GM10266 (cell line): Measurements from ENCODE around the gene TPCN2.
"Not testable (repeated sequence)": the region's sequence is repeated elsewhere in the genome, so short reads cannot be mapped to it uniquely, and the experiment has no call there.

Source experiments
- DNase-seq: peaks from one replicate; pipeline ENCODE4 v3.0.0; 2012; ENCODE audit errors: extremely low spot score
- TF ChIP-seq, protein P1 (sequence below): IDR thresholded peaks from 2 replicates; pipeline ENCODE4 v1.5.1; 2012; ENCODE audit warnings: mild to moderate bottlenecking, low read depth; ENCODE audit not compliant: control insufficient read depth, insufficient read depth; ENCODE audit errors: missing control alignments

The TPCN2 gene

DNA sequence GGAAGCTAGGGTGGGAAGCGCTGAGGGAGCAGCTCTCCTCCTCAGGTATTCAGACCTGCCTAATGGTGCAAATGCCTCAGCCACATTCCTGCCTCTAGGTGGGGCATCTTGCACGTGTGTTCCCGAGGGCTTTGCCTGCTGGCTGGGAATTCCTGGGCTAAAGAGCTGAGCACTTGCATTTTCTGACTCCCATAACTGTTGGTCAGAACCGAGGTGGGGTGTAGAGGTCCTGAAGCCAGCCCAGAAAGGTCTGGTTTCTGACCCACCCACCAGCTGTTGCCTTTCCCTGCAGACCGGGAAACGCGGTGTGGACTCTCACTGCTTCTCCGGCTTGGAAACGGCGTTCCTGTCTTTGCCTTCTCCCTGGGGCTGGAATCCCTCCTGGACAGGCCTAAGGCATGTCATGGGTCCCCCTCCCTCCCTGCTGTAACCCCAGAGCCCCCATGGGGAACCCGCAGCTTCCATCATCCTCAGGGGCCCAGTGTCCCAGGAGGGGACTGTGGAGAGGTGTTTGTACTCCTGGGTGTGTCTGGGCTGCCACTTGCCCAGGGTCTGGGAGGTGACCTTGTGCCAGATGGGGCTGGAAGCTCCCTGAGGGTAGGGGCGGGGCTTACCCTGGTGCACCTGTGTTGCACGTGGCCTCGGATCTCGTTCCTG lies 83.0 kb downstream of the TPCN2 start:
- TF ChIP-seq, protein P1, sequence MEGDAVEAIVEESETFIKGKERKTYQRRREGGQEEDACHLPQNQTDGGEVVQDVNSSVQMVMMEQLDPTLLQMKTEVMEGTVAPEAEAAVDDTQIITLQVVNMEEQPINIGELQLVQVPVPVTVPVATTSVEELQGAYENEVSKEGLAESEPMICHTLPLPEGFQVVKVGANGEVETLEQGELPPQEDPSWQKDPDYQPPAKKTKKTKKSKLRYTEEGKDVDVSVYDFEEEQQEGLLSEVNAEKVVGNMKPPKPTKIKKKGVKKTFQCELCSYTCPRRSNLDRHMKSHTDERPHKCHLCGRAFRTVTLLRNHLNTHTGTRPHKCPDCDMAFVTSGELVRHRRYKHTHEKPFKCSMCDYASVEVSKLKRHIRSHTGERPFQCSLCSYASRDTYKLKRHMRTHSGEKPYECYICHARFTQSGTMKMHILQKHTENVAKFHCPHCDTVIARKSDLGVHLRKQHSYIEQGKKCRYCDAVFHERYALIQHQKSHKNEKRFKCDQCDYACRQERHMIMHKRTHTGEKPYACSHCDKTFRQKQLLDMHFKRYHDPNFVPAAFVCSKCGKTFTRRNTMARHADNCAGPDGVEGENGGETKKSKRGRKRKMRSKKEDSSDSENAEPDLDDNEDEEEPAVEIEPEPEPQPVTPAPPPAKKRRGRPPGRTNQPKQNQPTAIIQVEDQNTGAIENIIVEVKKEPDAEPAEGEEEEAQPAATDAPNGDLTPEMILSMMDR: peak; percentile 64
- DNase-seq: peak; percentile 56

DNA sequence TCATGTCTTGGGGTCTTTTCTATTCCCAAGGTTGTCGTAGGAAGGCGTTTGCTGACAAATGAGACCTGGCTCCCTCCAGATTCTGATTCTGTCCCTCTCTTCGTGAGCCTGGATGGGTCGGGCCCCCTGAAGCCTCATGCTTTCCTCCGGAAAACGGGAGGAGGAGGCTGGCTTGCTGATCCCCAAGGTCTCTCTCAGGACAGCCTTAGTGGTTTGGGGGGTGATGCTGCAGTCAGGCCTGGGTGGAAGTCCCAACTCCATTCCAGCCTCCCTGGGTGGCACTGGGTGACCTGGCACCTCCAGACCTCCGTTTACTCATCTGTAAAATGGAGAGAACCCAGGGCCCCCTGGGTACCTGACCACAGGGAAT lies 83.6 kb downstream of the TPCN2 start:
- no peak for DNase-seq
- TF ChIP-seq, protein P1: no peak

DNA sequence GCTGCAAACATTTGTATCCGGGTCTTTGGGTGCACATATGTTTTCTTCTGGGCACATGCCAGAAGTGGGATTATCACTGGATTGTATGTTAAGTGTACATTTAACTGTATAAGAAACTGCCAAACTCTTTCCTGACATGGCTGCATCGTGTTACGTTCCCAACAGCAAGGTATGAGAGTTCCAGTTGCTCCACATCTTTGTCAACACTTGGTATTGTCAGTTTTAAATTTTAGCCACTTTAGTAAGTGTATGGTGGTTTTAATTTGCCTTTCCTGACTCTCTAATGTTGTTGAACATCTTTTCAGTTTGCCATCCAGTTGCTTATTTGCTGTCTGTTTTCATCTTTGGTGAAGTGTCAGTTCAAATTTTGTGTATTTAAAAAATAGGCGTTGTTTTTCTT lies 84.5 kb downstream of the TPCN2 start:
- TF ChIP-seq, protein P1: no peak
- no peak for DNase-seq

DNA sequence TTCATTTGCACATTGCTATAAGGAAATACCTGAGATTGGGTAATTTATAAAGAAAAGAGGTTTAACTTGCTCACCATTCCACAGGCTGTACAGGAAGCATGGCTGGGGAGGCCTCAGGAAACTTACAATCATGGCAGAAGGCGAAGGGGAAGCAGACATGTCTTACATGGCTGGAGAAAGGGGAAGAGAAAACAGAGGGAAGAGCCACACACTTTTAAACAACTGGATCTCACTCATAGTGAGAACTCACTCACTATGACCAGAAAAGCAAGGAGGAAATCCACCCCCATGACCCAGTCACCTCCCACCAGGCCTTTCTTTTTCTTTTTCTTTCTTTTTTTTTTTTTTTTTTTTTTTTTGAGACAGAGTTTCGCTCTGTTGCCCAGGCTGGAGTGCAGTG lies 85.5 kb downstream of the TPCN2 start:
- DNase-seq: not testable (repeated sequence)

DNA sequence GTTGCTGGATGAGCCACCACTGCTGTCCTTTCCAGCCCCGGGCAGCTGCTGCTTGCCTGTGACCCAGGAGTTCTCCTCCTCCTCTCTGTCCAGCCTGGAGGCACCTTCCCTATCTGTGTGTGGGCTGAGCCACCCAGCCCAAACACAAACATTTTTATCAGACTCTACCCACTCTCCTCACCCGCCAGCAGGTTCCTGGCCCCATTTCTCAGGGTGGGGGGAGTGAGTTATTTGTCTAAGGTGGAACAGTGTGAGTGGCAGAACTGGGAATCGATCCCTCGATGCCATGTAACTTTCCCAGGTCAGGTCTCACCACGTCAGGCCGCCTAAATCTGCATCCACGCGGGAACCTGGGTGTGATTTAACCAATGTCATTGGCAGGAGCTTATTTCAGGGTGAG lies 86.2 kb downstream of the TPCN2 start:
- DNase-seq: no peak
- TF ChIP-seq, protein P1: no peak

DNA sequence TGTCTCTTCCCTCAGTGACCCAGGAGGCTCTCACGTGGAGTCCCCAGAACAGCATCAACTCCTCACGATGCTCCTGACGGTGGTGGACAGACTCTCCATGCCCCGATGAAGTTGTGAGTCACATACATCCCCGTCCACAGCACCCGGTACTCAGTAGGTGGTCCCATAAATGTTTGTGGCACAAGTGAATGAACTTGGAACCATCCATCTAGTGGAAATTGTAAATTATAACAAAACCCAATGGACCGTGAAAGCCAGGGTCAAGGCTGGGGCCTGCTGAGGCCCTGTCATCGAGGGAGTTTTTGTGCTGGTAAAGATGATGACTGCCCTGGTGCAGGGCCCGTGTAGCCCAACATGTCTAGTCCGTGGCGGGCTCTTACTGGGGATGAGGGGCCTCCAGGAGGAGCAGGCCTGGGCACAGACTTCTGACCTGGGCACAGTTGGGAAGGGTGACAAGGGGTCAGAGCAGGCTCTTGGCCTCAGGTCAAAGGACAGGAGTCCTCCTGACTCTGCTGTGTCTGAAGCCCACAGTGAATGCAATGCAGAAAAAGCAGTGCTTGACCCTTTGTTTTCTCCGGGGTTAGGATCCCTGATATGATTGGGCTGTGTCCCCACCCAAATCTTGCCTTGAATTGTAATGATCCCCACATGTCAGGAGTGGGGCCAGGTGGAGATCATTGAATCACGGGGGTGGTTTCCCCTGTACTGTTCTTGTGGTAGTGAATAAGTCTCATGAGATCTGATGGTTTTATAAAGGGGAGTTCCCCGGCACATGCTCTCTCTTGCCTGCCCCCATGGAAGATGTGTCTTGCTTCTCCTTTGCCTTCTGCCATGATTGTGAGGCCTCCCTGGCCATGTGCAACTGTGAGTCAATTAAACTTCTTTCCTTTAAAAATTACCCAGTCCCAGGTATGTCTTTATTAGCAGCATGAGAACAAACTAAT lies 87.0 kb downstream of the TPCN2 start:
- DNase-seq: no peak
- TF ChIP-seq, protein P1: no peak

DNA sequence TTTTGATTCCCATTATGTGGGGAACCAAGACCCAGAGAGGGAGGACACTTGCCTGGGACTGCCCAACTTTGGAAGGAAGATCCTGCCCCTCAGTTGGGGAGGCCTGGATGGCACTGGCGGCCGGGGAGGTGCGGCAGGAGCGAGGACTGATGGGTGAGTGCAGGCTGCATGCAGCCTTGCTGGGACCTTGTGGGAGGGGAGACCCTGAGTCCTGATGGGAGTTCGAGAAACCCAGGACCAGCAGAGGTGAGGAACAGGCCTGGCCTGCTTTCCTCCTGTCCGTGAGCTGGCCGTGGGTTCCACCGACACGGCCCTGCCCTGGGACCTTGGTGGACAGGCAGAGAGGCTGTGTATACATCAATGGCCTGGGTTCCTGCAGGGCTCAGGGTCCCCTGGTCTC lies 87.7 kb downstream of the TPCN2 start:
- TF ChIP-seq, protein P1: no peak
- DNase-seq: no peak
